Measurements from ENCODE around the gene KIF22. TPM values are rescaled to one million over a fixed set of nuclear protein-coding genes. Genes with fewer than 3 reads are reported as not detected.
"Not testable (repeated sequence)": the region's sequence is repeated elsewhere in the genome, so short reads cannot be mapped to it uniquely, and the experiment has no call there.

KIF22 gene
- total and polyA plus RNA-seq, 10 donors: 26.6 to 59.2 (median 39.0) TPM

DNA sequence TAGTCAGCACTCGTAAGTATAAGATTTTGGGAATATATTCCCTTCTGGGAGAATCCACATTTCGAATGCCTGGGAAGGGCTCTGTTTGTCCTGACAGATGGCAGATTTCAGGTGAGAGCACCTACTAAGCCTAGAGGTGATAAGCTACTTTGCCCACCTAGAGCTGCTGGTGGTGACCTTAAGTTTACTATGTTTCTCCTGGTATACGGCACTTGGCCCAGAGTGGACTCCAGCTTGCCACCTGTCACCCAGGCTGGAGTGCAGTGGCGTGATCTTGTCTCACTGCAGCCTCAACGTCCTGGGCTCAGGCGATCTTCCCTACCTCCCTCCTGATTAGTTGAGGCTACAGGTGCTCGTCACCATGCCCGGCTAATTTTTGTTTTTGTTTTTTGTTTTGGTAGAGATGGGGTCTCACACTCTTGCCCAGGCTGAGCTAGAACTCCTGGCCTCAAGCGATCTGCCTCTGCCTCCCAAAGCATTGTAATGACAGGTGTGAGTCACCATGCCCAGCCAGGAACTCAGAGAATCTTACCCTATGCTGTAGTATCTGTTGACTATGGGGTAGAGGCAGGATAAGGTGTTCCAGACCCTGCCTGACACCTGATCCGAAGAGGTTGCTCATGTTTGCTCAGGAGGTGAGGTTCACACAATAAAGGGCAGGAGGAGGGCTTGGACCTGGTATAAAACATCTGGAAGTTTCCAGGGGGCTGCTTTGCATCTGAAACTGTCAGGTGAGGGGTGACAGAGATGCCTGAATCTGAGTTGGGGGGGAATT is 12.8 kb upstream of the KIF22 start, which contains the start of gene ZG16:
ZG16 (plus strand) TSS at position 681 of the 775 bp plus-strand sequence. CDS start 1,011 bp downstream, outside the sequence.
- intact Hi-C loops (cut with DNase I; ENCODE audit: low total_unique reads): no loop called here
- no peak within 1 kb of the TSS for H3K4me3 ChIP-seq
- TF ChIP-seq POLR2A (IDR thresholded peaks at IDR 0.05) (no peak), POLR2AphosphoS5 (IDR thresholded peaks at IDR 0.05) (no peak)
- TF ChIP-seq, protein P1, sequence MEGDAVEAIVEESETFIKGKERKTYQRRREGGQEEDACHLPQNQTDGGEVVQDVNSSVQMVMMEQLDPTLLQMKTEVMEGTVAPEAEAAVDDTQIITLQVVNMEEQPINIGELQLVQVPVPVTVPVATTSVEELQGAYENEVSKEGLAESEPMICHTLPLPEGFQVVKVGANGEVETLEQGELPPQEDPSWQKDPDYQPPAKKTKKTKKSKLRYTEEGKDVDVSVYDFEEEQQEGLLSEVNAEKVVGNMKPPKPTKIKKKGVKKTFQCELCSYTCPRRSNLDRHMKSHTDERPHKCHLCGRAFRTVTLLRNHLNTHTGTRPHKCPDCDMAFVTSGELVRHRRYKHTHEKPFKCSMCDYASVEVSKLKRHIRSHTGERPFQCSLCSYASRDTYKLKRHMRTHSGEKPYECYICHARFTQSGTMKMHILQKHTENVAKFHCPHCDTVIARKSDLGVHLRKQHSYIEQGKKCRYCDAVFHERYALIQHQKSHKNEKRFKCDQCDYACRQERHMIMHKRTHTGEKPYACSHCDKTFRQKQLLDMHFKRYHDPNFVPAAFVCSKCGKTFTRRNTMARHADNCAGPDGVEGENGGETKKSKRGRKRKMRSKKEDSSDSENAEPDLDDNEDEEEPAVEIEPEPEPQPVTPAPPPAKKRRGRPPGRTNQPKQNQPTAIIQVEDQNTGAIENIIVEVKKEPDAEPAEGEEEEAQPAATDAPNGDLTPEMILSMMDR (IDR thresholded peaks at IDR 0.05 in 8 of 11, conservative IDR thresholded peaks at IDR 0.05 in 3 of 11): no peak
- no peaks in the 10 kb centered on the region for H3K36me3 ChIP-seq
- H3K27me3 ChIP-seq (replicated peaks in 1 of 7): no peaks in the 10 kb centered on the region
- DNase-seq: no peak
- WGBS, 5 donors: 78 to 89% (median 82%) methylated on average over 9 to 10 of the region's 10 CpGs
- H3K9me3 ChIP-seq: no peaks in the 10 kb centered on the region
- H3K27ac ChIP-seq: no peak within 1 kb of the TSS
- H3K4me1 ChIP-seq: no peaks in the 10 kb centered on the region

DNA sequence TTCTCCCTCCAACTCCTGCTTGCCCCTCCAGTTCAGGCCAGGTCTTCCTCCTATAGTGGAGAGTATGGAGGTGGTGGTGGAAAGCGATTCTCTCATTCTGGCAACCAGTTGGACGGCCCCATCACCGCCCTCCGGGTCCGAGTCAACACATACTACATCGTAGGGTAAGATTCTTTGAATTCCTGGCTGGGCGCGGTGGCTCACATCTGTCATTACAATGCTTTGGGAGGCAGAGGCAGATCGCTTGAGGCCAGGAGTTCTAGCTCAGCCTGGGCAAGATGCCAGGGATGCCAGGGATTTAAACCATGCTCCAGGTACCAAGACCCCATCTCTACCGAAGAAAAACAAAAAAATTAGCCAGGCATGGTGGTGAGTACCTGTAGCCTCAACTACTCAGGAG is 11.1 kb upstream of the KIF22 start:
- intact Hi-C loops (cut with DNase I; ENCODE audit: low total_unique reads): no loop called here
- no peak for TF ChIP-seq POLR2AphosphoS5 (IDR thresholded peaks at IDR 0.05)
- TF ChIP-seq, protein P1 (IDR thresholded peaks at IDR 0.05 in 8 of 11, conservative IDR thresholded peaks at IDR 0.05 in 3 of 11): no peak
- no peak for TF ChIP-seq POLR2A (IDR thresholded peaks at IDR 0.05)
- no peak overlapping the region for H3K27ac ChIP-seq
- H3K9me3 ChIP-seq: no peaks in the 10 kb centered on the region
- DNase-seq: no peak
- WGBS, 5 donors: 79 to 94% (median 86%) methylated on average over 10 of the region's 10 CpGs
- H3K36me3 ChIP-seq: no peaks in the 10 kb centered on the region
- H3K4me1 ChIP-seq: peaks cover 0 to under 1% (median 0%) of the 10 kb centered on the region in 6 donors
- H3K27me3 ChIP-seq (replicated peaks in 1 of 7): no peaks in the 10 kb centered on the region
- H3K4me3 ChIP-seq: no peak overlapping the region

DNA sequence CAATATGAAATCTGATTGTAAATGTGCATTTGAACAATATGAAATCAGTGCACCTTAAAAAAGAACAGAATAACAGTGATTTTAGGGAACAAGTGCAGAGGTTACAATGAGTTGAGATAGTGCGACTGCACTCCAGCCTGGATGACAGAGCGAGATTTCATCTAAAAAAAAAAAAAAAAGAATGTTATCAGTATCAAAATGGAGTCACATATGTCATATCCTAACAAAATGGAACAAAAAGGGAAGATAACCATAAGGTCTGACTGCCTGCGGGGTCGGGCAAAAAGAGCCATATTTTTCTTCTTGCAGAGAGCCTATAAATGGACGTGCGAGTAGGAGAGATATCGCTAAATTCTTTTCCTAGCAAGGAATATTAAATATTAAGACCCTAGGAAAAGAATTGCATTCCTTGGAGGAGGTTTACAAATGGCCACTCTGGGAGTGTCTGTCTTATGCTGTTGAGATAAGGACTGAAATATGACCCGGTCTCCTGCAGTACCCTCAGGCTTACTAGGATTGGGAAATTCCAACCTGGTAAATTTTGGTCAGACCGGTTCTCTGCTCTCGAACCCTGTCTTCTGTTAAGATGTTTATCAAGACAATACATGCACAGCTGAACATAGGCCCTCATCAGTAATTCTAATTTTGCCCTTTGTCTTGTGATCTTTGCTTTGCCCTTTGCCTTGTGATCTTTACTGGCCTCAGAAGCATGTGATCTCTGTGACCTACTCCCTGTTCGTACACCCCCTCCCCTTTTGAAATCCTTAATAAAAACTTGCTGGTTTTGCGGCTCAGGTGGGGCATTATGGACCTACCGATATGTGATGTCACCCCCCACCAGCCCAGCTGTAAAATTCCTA is 7.2 kb upstream of the KIF22 start:
- H3K36me3 ChIP-seq; H3K27me3 ChIP-seq (replicated peaks in 1 of 7); H3K9me3 ChIP-seq; DNase-seq; H3K4me3 ChIP-seq; intact Hi-C loops (cut with DNase I; ENCODE audit: low total_unique reads); H3K27ac ChIP-seq: not testable (repeated sequence)
- peaks cover 0 to 14% (median 12%) of the 10 kb centered on the region in 6 donors for H3K4me1 ChIP-seq
- WGBS, 5 donors: 85 to 89% (median 86%) methylated on average over 13 of the region's 13 CpGs

DNA sequence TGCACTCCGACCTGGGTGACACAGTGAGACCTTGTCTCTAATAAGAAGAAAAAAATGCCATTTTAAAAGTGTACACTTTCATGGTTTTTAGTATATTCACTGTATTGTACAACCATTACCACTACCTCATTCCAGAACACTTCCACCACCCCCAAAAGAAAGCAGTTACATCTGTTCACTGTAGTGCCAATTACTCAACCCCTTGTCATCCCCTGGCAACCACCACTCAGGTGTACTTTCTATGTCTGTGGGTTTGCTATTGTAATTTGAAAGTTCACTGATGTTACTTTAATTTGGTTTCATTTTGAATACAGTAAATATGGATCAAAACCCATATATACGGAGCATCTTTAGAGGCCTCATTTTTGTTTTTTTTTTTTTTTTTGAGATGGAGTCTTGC is 6.4 kb upstream of the KIF22 start:
- 89 to 97% (median 90%) methylated on average over 2 of the region's 2 CpGs for WGBS, 5 donors
- Histone ChIP-seq H3K4me3 (no peak overlapping the region), H3K9me3 (no peaks in the 10 kb centered on the region), H3K27ac (no peak overlapping the region), H3K4me1 (peaks cover 0 to 18% (median 12%) of the 10 kb centered on the region in 6 donors), H3K27me3 (replicated peaks in 1 of 7) (no peaks in the 10 kb centered on the region), H3K36me3 (no peaks in the 10 kb centered on the region)
- TF ChIP-seq POLR2A (IDR thresholded peaks at IDR 0.05) (no peak), POLR2AphosphoS5 (IDR thresholded peaks at IDR 0.05) (no peak)
- TF ChIP-seq, protein P1 (IDR thresholded peaks at IDR 0.05 in 8 of 11, conservative IDR thresholded peaks at IDR 0.05 in 3 of 11): no peak
- intact Hi-C loops (cut with DNase I; ENCODE audit: low total_unique reads): no loop called here
- DNase-seq: no peak

Measured in spleen (tissue), 11 donors.